ENCODE results near the gene UBQLN2. TPM values are rescaled to one million over a fixed set of nuclear protein-coding genes. Genes with fewer than 3 reads are reported as not detected.
"Not testable (repeated sequence)": the region's sequence is repeated elsewhere in the genome, so short reads cannot be mapped to it uniquely, and the experiment has no call there.

The UBQLN2 gene
- total RNA-seq (2014; rRNA removed; shearing (Covaris generic)): 16.0 and 31.9 TPM in 2 replicates

DNA sequence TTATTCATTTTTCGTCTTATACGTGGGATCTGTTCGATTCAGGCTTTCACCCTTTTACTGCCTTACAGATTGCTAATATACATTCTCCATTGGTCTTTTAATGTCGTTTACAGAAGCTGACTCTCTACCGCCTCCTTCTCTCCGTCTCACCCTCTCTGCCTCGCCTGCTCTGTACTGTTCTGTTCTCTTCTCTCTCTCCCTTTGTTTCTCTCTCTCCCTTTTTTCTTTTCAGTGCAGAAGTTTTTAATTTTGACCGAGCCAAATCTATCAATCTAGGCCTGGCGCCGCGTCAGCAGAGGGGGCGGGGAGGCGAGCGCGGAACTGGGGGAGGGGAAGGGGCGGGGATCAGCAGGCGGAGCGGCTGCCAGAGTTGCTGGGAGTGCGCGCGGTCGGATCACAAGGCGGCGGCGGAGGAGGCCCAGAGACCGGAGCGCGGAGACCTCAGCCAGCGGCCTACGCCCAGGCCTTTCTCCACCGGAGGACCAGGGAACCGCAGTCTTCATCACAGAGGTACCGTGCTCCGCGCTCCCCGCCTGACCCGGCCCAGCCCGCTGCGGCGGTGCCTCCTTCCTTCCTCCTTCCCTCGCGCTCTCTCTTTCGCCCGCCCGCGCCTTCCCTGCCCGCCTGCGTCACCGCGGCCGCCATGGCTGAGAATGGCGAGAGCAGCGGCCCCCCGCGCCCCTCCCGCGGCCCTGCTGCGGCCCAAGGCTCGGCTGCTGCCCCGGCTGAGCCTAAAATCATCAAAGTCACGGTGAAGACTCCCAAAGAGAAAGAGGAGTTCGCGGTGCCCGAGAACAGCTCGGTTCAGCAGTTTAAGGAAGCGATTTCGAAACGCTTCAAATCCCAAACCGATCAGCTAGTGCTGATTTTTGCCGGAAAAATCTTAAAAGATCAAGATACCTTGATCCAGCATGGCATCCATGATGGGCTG is at the start of gene UBQLN2:
Gene UBQLN2 (plus strand): TSS at position 397 of the 931 bp plus-strand sequence. CDS start 247 bp downstream, at position 644.
- DNase-seq (ENCODE audit: low read depth): peak; percentile 72

DNA sequence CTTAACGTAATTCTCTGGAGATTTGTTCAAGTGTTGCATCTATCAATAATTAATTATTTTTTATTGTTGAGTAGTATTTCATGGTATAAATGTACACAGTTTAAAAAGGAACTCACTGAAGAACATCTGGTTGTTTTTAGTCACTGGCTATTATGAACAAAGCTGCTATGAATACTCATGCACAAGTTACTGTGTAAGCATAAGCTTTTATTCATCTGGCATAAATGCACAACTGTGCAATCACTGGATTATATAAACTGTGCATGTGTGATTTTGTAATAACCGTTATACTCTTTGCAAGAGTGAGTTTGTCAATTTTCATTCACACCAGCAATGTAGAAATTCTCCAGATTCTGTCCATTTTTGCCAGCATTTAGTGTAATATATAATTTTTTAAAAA is 43.8 kb upstream of the UBQLN2 start:
- no peak for DNase-seq (ENCODE audit: low read depth)

DNA sequence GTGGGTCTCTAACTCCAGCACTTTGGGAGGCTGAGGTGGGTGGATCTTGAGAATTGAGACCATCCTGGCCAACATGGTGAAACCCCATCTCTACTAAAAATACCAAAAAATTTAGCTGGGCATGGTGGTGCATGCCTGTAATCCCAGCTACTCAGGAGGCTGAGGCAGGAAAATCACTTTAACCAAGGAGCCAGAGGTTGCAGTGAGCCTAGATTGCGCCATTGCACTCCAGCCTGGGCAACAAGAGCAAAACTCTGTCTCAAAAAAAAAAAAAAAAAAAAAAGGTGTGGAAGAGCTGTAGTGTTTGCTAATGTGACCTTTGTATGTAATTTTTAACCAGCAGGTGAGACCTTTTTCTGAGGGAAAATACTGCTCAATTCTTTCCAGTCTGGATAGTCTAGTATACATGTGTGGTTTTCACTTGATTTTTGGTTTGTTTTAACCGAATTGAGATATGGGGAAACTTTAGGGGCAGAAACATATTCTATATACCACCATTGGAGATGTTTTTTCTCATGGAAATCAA is 33.9 kb upstream of the UBQLN2 start:
- not testable (repeated sequence) for DNase-seq (ENCODE audit: low read depth)

DNA sequence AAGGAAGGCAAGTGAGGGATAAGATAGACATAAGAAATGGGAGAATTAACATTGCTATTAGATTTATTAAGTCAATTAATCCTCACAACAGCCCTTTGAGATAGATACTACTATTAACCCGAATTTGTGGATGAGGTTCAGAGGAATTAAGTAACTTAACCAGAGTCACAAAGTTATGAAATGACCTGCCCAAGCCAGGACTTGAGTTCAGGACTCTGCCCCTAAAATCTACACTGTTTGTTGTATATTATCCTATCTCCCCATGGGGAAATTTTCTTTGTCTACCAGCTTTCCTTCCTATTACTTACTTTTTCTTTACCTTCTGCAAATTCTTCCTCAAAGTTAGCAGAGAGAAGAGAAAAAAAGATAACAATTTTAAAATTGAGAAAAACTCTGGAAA is 33.4 kb upstream of the UBQLN2 start:
- DNase-seq (ENCODE audit: low read depth): no peak

DNA sequence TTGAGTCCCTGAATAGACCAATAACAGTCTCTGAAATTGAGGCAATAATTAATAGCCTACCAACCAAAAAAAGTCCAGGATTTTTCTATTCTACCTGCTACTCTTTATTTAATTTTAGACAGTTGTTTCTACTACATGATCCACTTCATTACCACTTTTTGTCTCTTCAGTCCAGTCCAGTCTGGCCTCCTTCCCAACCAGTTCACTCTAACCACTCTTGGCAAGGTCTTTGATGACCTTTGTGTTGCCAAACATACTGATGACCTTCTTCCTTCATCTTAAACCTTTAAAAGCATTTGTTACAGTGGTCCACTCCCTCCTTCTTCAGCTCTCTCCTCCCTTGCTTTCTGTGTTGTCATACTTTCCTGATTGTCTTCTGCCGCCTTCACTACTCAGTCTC is 12.8 kb upstream of the UBQLN2 start:
- DNase-seq (ENCODE audit: low read depth): no peak

DNA sequence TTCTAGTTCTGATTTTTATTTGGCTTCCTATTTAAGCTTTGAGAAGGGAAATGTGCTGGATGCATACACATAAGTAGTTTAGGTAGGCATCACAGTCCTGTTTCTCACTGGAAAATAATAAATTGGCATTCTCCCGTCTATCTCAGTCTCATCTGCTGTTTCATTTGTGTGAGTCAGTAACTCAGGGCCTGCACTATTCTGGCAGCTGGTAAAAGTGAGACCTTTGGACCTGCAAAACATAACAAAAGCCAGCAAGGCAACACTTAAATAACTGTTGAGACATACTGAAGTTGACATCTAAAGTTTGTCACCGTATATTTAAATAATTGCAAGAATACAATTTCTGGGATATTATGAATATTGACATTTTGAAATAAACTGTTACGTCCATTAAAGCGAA is 8.6 kb upstream of the UBQLN2 start:
- no peak for DNase-seq (ENCODE audit: low read depth)

DNA sequence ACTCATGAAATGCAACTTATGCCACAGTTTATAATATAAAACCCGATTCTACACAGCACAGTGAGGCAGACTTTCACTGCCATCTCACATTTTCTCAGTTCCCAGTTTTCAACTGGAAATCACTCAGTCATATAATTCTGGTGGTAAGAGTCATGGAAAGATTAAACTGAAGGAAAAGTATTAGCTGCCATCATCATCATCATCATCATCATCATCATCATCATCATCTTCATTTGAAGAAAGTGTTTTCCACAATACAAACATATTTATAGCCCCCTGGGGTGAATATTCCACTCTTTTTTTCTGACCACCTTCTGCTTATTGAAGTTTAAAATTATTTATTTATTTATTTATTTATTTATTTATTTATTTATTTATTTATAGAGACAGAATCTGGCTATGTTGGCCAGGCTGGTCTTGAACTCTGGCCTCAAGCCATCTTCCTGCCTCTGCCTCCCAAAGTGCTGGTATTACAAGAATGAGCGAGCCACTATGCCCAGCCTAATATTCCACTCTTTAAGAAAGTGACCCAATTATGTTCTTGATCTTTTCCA is 6.0 kb upstream of the UBQLN2 start:
- DNase-seq (ENCODE audit: low read depth): no peak

DNA sequence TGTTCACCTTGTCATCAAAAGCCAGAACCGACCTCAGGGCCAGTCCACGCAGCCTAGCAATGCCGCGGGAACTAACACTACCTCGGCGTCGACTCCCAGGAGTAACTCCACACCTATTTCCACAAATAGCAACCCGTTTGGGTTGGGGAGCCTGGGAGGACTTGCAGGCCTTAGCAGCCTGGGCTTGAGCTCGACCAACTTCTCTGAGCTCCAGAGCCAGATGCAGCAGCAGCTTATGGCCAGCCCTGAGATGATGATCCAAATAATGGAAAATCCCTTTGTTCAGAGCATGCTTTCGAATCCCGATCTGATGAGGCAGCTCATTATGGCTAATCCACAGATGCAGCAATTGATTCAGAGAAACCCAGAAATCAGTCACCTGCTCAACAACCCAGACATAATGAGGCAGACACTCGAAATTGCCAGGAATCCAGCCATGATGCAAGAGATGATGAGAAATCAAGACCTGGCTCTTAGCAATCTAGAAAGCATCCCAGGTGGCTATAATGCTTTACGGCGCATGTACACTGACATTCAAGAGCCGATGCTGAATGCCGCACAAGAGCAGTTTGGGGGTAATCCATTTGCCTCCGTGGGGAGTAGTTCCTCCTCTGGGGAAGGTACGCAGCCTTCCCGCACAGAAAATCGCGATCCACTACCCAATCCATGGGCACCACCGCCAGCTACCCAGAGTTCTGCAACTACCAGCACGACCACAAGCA is 898 bp downstream of the UBQLN2 start:
- peak; percentile 57 for DNase-seq (ENCODE audit: low read depth)

DNA sequence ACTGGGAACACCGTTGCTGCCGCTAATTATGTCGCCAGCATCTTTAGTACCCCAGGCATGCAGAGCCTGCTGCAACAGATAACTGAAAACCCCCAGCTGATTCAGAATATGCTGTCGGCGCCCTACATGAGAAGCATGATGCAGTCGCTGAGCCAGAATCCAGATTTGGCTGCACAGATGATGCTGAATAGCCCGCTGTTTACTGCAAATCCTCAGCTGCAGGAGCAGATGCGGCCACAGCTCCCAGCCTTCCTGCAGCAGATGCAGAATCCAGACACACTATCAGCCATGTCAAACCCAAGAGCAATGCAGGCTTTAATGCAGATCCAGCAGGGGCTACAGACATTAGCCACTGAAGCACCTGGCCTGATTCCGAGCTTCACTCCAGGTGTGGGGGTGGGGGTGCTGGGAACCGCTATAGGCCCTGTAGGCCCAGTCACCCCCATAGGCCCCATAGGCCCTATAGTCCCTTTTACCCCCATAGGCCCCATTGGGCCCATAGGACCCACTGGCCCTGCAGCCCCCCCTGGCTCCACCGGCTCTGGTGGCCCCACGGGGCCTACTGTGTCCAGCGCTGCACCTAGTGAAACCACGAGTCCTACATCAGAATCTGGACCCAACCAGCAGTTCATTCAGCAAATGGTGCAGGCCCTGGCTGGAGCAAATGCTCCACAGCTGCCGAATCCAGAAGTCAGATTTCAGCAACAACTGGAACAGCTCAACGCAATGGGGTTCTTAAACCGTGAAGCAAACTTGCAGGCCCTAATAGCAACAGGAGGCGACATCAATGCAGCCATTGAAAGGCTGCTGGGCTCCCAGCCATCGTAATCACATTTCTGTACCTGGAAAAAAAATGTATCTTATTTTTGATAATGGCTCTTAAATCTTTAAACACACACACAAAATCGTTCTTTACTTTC is 1.8 kb downstream of the UBQLN2 start:
- peak; percentile 6 for DNase-seq (ENCODE audit: low read depth)

DNA sequence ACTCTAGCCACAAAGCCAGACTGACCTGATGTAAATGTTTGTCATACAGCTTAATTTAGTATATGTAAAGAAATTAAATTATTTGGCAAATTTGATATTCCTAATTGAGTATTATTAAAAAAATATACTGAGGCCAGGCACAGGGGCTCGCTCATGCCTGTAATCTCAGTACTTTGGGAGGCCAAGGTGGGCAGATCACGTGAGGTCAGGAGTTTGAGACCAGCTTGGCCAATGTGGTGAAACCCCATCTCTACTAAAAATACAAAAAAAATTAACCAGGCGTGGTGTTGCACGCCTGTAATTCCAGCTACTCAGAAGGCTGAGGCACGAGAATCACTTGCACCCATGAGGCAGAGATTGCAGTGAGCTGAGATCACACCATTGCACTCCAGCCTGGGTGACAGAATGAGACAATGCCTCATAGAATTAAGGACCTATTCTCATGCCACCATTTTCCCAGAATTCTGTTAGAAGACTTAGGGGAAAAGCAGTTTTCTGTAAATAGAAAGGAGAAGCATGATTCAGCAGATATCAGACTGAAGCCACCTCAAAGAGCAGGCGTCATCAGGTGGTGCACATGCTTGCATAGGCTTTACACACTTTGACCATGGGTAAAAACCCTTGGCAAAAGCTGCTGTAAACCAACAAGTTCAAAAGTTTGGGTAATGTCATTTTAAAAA is 6.1 kb downstream of the UBQLN2 start:
- no peak for DNase-seq (ENCODE audit: low read depth)

DNA sequence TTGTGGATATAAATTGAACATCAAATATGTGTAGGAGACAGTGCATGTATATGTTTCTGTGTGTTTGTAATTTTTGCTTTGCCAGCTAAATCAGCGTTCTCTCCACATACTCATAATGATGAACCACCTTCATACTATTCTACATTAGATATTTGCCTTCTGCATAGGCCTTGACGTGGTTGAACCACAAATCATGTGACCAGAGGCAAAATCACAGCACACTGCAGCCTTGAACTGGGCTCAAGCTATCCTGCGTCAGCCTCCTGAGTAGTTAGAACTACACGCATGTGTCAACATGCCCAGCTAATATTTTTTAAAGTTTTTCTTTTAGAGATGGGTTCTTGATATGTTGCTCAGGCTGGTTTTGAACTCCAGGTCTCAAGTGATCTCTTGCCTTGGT is 9.5 kb downstream of the UBQLN2 start:
- DNase-seq (ENCODE audit: low read depth): no peak

DNA sequence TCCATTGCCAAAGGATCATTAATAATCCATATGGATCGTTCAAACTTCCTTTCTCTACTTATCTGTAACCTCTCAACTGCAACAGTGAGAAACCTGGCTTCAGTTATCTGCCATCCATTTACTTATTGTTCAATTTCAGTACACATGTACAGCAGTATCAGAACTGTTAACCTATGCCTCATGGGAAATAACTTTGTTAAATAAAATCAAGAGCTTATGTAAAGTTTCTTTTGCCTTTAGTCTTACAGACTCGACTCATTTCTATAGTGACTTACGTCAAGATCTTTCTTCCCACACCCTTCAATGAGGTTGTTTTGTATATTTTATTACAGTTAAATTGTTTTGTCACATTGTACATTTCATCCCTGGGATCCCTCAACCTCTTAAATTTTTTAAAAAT is 11.4 kb downstream of the UBQLN2 start:
- no peak for DNase-seq (ENCODE audit: low read depth)

DNA sequence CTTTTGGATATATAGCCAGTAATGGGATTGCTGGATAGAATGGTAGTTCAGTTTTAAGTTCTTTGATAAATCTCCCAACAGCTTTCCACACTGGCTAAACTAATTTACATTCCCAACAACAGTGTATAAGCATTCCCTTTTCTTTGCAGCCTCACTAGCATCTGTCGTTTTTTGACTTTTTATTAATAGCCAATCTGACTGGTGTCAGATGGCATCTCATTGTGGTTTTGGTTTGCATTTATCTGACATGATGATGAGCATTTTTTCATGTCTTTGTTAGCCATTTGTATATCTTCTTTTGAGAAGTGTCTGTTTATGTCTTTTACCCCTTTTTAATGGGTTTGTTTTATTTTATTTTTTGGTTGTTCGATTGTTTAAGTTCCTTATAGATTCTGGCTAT is 13.3 kb downstream of the UBQLN2 start:
- no peak for DNase-seq (ENCODE audit: low read depth)

DNA sequence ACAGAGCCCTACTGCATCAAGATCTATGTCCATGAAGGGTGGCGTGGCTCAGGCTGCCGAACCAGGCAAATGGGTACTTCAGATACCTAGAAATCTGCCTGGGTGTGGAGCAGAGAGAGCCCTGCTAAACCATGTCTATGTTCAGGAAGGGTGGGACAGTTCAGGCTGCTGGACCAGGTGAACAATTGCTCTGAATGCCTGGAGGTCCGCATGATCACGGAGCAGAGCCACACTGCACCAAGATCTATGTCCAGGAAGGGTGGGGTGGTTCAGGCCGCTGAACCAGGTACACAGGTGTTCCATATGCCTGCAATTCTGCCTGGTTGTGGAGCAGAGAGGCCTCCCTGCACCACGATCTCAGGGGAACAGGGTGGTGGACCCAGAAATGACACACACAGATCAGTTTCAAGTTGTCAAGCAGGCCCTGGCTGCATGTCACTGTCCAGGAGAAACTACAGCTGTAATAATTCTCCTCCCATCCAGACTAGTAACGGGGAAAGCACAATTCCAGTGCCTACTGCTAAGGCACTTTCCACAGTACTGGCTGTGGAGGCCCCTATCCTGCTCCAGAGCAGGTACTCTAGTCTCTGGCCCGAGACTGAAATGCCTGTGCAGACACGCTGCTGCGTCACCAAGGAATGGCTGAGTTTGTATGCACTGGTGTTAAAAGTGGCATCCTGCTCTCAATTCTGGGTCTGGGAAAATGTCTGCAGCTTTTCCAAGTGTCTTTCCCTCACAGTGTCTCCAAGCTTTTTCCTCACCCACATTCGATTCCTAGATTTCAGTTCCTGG is 25.2 kb downstream of the UBQLN2 start:
- DNase-seq (ENCODE audit: low read depth): no peak

DNA sequence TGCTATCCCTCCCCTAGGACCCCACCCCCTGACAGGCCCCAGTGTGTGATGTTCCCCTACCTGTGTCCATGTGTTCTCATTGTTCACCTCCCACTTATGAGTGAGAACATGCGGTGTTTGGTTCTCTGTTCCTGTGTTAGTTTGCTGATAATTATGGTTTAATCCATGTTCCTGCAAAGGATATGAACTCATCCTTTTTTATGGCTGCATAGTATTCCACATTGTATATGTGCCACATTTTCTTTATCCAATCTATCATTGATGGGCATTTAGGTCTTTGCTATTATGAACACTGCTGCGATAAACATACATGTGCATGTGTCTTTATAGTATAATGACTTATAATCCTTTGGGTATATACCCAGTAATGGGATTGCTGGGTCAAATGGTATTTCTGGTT is 28.4 kb downstream of the UBQLN2 start:
- DNase-seq (ENCODE audit: low read depth): not testable (repeated sequence)

DNA sequence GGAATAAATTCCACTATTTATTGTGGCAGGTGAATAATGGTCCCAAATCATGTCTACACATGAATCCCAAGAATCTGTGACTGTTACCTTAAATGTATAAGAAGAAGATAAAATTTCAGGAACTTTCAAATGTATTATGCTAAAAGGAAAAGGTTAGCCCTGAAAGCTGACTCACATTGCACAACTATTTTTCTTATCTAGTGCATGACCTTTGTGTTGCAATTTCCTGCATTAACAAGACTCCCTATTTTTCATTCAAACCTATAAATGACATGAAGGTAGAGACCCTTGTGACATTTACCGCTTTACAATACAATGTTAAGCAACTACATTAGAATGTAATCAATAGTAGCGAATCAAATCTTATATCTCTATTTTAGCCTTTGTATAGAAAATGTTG is 36.7 kb downstream of the UBQLN2 start:
- no peak for DNase-seq (ENCODE audit: low read depth)

DNA sequence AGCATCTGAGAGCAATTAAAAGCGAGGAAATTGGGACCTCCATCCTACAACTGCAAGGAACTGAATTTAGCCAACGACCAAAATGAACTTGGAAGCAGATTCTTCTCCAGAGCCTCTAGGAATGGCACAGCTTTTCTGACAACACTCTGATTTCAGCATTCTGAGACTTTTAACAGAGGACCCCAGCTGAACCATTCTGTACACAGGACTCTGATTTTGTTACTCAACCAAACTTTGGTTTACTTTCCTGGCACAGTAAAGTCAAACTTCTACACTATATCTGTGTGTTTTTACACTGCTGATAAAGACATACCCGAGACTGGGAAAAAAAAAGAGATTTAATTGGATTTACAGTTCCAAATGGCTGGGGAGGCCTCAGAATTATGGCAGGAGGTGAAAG is 37.6 kb downstream of the UBQLN2 start:
- no peak for DNase-seq (ENCODE audit: low read depth)

DNA sequence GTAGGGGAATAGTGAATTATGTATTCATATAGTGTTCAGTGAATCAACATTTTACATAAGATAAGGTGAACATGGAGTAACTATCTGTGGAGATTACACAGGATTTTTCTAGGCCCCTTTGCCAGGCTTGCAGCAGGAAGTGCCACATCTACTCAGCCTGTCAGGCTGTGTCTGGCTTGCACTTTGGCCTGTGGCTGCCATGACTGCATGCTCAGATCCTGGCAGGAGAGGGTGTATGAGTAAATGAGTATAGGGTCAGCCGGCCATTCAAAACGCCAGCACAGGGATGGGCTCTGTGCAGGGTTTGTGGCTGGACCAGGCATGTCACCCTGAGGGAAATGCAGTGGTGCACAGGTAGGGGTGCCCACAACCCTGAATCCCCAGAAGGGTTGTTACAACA is 51.9 kb downstream of the UBQLN2 start:
- DNase-seq (ENCODE audit: low read depth): peak; percentile 0
